Vagina (tissue), 2 donors: ENCODE data around the gene AGXT2. TPM values are rescaled to one million over a fixed set of nuclear protein-coding genes. Genes with fewer than 3 reads are reported as not detected.
A peak's percentile ranks its signal among the peaks of the same experiment; 100 is the strongest.
"Not testable (repeated sequence)": the region's sequence is repeated elsewhere in the genome, so short reads cannot be mapped to it uniquely, and the experiment has no call there.

Experiments
- DNase-seq, 2 donors: peaks; one replicate each; pipeline ENCODE4 v3.0.0-alpha.2; 2017; ENCODE audit errors: extremely low spot score in 2 of 2
- H3K27ac ChIP-seq: fragments of 200-600 bp; sonication (generic); one replicate; pipeline ENCODE4 v1.5.1; 2019
- H3K27me3 ChIP-seq: fragments of 200-600 bp; sonication (generic); one replicate; pipeline ENCODE4 v1.5.1; 2019
- H3K36me3 ChIP-seq, 2 donors: fragments of 200-600 bp; sonication (generic); one replicate each; pipeline ENCODE4 v1.5.1; 2017 to 2019
- H3K4me1 ChIP-seq: fragments of 200-600 bp; sonication (generic); one replicate; pipeline ENCODE4 v1.5.1; 2019
- H3K4me3 ChIP-seq, 2 donors: fragments of 200-600 bp; sonication (generic); 1 replicate in 1 of 2; 2 replicates in 1 of 2; pipeline ENCODE4 v1.5.1; 2016 to 2019
- H3K9me3 ChIP-seq: fragments of 200-600 bp; sonication (generic); one replicate; pipeline ENCODE4 v1.5.1; 2019
- POLR2A ChIP-seq, 2 donors: fragments of 450-650 bp; IDR thresholded peaks; one replicate each; pipeline ENCODE4 v1.6.1; 2017; ENCODE audit warnings: antibody characterized with exemption in 2 of 2, mild to moderate bottlenecking in 2 of 2, moderate library complexity in 2 of 2
- POLR2AphosphoS5 ChIP-seq, 2 donors: sonication (generic); formaldehyde crosslinking; IDR thresholded peaks; one replicate each; pipeline ENCODE4 v1.9.0; 2017; ENCODE audit warnings: antibody characterized with exemption in 2 of 2, mild to moderate bottlenecking in 2 of 2, low read depth in 1 of 2; ENCODE audit not compliant: insufficient read depth in 1 of 2
- intact Hi-C: fragments of 100-400 bp; cut with DNase I; formaldehyde crosslinking; loops from one replicate; pipeline ENCODE4 v1.15.1; 2023
- total RNA-seq: library from RNA; depleted of rRNA; stranded (reverse); fragments of >200 nt; gene quantifications from one replicate; pipeline ENCODE4 v1.2.3, GENCODE V29; 2016
- TF ChIP-seq, protein P1 (sequence below), 3 experiments: fragments of 450-650 bp in 2 of 3; fragments of 200-600 bp in 1 of 3; sonication (generic) in 1 of 3; IDR thresholded peaks; one replicate each; pipeline ENCODE4 v1.5.1; 2017 to 2019; ENCODE audit warnings: antibody characterized with exemption in 3 of 3, mild to moderate bottlenecking in 2 of 3, moderate library complexity in 2 of 3

Gene AGXT2
- total RNA-seq, 1 donor from 2014 or later = not detected

DNA sequence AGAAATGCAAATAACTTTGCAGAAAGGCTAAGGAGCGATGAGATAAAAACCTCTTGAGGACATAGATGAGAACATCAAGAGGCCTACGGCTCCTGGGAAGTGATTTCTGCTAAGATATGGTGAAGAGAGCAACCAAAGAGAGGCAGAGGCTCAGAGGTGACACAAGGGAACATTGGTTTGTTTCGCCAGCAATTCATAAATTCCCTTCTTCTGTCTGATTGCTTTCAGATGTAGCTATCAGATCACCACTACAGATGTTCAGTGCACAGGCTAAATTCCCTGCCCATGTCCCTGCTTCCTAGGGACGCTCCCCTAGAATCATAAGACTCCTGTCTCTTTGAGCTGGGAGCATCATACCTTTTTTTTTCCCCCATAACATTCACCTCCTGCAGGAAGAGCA is 11.2 kb downstream of the AGXT2 start:
- H3K27me3 ChIP-seq = no peaks in the 10 kb centered on the region
- H3K36me3 ChIP-seq = no peaks in the 10 kb centered on the region
- DNase-seq = no peak
- no peaks in the 10 kb centered on the region for H3K4me1 ChIP-seq
- H3K27ac ChIP-seq = no peak overlapping the region
- intact Hi-C loops = no loop called here
- TF ChIP-seq POLR2AphosphoS5 (IDR thresholded peaks at IDR 0.05; ENCODE audit: insufficient read depth in 1 of 2, low read depth in 1 of 2) = no peak
- TF ChIP-seq POLR2A (IDR thresholded peaks at IDR 0.05) = no peak
- TF ChIP-seq, protein P1, sequence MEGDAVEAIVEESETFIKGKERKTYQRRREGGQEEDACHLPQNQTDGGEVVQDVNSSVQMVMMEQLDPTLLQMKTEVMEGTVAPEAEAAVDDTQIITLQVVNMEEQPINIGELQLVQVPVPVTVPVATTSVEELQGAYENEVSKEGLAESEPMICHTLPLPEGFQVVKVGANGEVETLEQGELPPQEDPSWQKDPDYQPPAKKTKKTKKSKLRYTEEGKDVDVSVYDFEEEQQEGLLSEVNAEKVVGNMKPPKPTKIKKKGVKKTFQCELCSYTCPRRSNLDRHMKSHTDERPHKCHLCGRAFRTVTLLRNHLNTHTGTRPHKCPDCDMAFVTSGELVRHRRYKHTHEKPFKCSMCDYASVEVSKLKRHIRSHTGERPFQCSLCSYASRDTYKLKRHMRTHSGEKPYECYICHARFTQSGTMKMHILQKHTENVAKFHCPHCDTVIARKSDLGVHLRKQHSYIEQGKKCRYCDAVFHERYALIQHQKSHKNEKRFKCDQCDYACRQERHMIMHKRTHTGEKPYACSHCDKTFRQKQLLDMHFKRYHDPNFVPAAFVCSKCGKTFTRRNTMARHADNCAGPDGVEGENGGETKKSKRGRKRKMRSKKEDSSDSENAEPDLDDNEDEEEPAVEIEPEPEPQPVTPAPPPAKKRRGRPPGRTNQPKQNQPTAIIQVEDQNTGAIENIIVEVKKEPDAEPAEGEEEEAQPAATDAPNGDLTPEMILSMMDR (IDR thresholded peaks at IDR 0.05) = no peak
- H3K4me3 ChIP-seq = no peak overlapping the region
- no peaks in the 10 kb centered on the region for H3K9me3 ChIP-seq

DNA sequence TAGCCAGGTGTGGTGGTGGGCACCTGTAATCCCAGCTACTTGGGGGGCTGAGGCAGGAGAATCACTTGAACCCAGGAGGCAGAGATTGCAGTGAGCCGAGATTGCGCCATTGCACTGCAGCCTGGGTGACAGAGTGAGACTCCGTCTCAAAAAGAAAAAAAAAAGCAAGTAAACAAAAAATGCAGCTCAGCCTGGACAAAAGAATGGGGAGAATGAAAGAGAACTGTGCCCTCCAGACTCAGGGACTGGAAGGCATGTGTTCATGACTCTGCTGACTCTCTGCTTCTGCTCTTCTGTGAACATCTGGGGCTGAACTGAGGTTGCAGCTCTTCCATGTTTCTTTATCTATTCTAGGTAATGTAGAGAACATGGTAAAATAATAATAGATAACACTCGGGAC is 11.8 kb downstream of the AGXT2 start:
- H3K36me3 ChIP-seq, H3K27ac ChIP-seq, H3K9me3 ChIP-seq, intact Hi-C loops, H3K4me1 ChIP-seq, H3K4me3 ChIP-seq, H3K27me3 ChIP-seq, DNase-seq: not testable (repeated sequence)

DNA sequence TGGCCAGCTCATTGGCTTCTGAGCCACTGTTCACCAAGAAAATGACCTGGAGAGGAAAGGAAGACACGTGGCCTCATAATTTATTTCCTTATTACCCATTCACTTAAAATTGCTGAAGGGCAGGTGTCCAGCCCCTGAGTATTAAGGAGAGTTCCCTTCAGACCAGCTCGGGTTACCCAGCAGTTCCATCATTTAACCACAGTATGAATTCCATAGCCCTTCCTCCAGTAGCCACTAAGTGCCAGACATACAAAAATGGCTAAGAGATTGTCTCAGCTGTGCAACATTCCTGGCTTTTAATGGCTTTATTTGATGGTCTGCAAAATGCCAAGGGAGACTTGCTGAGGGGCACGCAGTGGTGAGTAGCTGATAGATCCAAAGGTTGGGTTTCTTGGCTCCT is 12.5 kb downstream of the AGXT2 start:
- Histone ChIP-seq H3K27me3 (no peaks in the 10 kb centered on the region), H3K4me1 (no peaks in the 10 kb centered on the region)
- intact Hi-C loops = no loop called here

DNA sequence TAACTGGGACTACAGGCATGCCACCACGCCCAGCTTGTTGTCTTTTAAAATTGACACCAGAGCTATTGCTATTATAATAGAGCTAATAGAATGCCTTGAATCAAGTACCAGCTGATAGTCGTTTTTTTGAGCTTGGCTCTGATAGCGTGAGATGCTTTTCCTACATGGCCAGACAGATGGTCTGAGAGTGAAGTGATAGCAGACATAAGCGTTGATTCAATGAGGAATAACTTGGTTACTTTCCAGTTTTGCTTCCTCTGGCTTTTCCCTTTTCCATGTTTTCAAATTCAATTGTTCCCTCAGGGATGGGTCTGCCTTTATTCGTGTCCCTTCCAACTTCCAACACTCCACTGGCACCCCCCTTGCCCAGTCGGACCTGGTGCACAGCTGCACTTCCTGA is 15.4 kb downstream of the AGXT2 start:
- DNase-seq = no peak
- Histone ChIP-seq H3K4me3 (no peak overlapping the region), H3K27me3 (no peaks in the 10 kb centered on the region), H3K4me1 (no peaks in the 10 kb centered on the region), H3K27ac (no peak overlapping the region), H3K9me3 (no peaks in the 10 kb centered on the region), H3K36me3 (no peaks in the 10 kb centered on the region)
- intact Hi-C loops = no loop called here
- TF ChIP-seq POLR2AphosphoS5 (IDR thresholded peaks at IDR 0.05; ENCODE audit: insufficient read depth in 1 of 2, low read depth in 1 of 2) (no peak), POLR2A (IDR thresholded peaks at IDR 0.05) (no peak)
- TF ChIP-seq, protein P1 (IDR thresholded peaks at IDR 0.05) = no peak

More for the DNA sequence above, 12.5 kb downstream of the AGXT2 start:
- Histone ChIP-seq H3K9me3 (no peaks in the 10 kb centered on the region), H3K27ac (no peak overlapping the region), H3K4me3 (no peak overlapping the region), H3K36me3 (no peaks in the 10 kb centered on the region)
- no peak for TF ChIP-seq POLR2AphosphoS5 (IDR thresholded peaks at IDR 0.05; ENCODE audit: insufficient read depth in 1 of 2, low read depth in 1 of 2)
- no peak for TF ChIP-seq POLR2A (IDR thresholded peaks at IDR 0.05)
- TF ChIP-seq, protein P1 (IDR thresholded peaks at IDR 0.05) = no peak
- no peak for DNase-seq

DNA sequence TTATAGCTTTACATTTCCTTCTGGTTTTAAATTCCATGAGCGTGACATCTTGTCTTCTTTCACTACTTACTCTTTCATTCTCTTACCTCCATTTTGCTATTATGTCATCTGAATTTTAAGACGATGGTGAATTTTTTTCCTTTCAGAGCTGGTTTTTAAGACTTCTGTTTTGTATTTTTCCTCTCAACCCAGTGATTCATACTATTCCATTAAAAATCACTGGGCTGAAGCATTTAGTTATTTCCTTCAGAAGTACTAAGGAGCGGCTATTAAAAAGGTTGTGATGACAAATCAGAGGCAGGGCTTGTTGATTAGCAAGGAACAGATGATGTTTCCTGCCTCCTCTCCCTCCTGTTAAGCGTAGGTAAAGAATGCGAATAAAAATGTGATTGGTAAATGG is 16.5 kb downstream of the AGXT2 start:
- no peak for DNase-seq
- TF ChIP-seq POLR2AphosphoS5 (IDR thresholded peaks at IDR 0.05; ENCODE audit: insufficient read depth in 1 of 2, low read depth in 1 of 2) = no peak
- no peak for TF ChIP-seq POLR2A (IDR thresholded peaks at IDR 0.05)
- H3K36me3 ChIP-seq = no peaks in the 10 kb centered on the region
- H3K27me3 ChIP-seq = no peaks in the 10 kb centered on the region
- no peaks in the 10 kb centered on the region for H3K4me1 ChIP-seq
- no peak overlapping the region for H3K4me3 ChIP-seq
- H3K27ac ChIP-seq = peak overlapping the region; percentile 3
- no peaks in the 10 kb centered on the region for H3K9me3 ChIP-seq
- intact Hi-C loops = no loop called here

DNA sequence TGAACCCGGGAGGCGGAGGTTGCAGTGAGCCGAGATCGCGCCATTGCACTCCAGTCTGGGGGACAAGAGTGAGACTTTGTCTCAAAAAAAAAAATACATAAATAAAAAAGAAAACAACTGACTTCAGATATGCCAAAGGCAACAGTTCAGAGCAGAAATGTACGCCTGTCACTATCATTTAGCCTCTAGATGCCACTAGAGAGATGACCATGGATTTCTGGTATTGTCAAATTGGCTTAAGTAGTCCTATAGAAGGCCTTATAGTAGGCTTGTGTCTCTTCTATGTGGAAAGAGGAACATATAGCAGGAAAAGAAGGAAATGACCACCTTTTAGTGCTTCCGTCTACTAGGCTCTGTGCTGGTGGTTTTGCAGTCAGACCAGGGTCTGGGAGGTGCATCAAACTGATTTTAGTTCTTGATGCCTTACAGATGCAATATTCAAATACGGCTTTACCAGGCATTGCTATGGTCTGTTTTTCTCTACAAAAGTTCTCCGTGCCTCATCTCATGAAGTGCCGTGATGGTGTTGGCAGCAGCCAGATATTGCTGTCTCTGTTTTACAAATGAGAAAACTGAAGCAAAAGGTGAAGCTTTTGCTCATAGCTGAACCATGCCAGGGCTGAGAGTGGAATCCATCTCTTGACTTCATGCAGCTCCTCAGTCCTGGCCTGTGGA is 17.2 kb downstream of the AGXT2 start:
- Histone ChIP-seq H3K4me3 (no peak overlapping the region), H3K9me3 (no peaks in the 10 kb centered on the region), H3K27ac (peak overlapping the region; percentile 3), H3K27me3 (no peaks in the 10 kb centered on the region), H3K36me3 (no peaks in the 10 kb centered on the region), H3K4me1 (no peaks in the 10 kb centered on the region)
- TF ChIP-seq, protein P1 (IDR thresholded peaks at IDR 0.05) = no peak
- TF ChIP-seq POLR2A (IDR thresholded peaks at IDR 0.05) (no peak), POLR2AphosphoS5 (IDR thresholded peaks at IDR 0.05; ENCODE audit: insufficient read depth in 1 of 2, low read depth in 1 of 2) (no peak)
- no peak for DNase-seq
- intact Hi-C loops = no loop called here
